CD14-positive monocyte (primary cell): ENCODE data around the gene GRK3. TPM values are rescaled to one million over a fixed set of nuclear protein-coding genes. Genes with fewer than 3 reads are reported as not detected.
A peak's percentile ranks its signal among the peaks of the same experiment; 100 is the strongest.

Experiments
- DNase-seq, 3 donors: peaks; one replicate each; pipeline ENCODE4 v3.0.0-alpha.2; 2011 to 2022
- H2AFZ ChIP-seq: 2 replicates; pipeline ENCODE4 v1.6.0; 2012; ENCODE audit warnings: mild to moderate bottlenecking, low read depth, low read length, inconsistent platforms; ENCODE audit not compliant: insufficient read depth, poor library complexity, severe bottlenecking
- H3K27ac ChIP-seq, 2 donors: 1 replicate in 1 of 2; 2 replicates in 1 of 2; pipeline ENCODE4 v1.5.1; 2012 to 2013; ENCODE audit warnings: low read length in 2 of 2, control low read depth in 1 of 2, inconsistent platforms in 1 of 2, low read depth in 1 of 2, mild to moderate bottlenecking in 1 of 2
- H3K27me3 ChIP-seq, 2 donors: one replicate each; pipeline versions ENCODE4 v1.6.0 to v1.6.1; 2011 to 2013; ENCODE audit warnings: low read length in 2 of 2; ENCODE audit not compliant: control insufficient read depth in 2 of 2, insufficient read depth in 2 of 2
- H3K36me3 ChIP-seq, 2 donors: replicated peaks in 1 of 2; 1 replicate in 1 of 2; 2 replicates in 1 of 2; pipeline versions ENCODE4 v1.5.1 to v1.6.1; 2012 to 2013; ENCODE audit warnings: low read length in 2 of 2, control low read depth in 1 of 2, inconsistent platforms in 1 of 2, mild to moderate bottlenecking in 1 of 2; ENCODE audit not compliant: insufficient read depth in 2 of 2, control insufficient read depth in 1 of 2
- H3K4me1 ChIP-seq, 2 donors: 1 replicate in 1 of 2; 2 replicates in 1 of 2; pipeline versions ENCODE4 v1.5.1 to v1.6.1; 2012 to 2013; ENCODE audit warnings: low read length in 2 of 2, control low read depth in 1 of 2, inconsistent platforms in 1 of 2, mild to moderate bottlenecking in 1 of 2, moderate library complexity in 1 of 2; ENCODE audit not compliant: insufficient read depth in 2 of 2, control insufficient read depth in 1 of 2
- H3K4me2 ChIP-seq: replicated peaks from 2 replicates; pipeline ENCODE3; 2012; ENCODE audit warnings: low read length, moderate library complexity, mild to moderate bottlenecking; ENCODE audit not compliant: poor library complexity, severe bottlenecking; ENCODE audit errors: extremely low read depth
- H3K4me3 ChIP-seq, 3 experiments: fragments of 200-600 bp in 1 of 3; sonication (generic) in 1 of 3; replicated peaks in 1 of 3; 1 replicate in 2 of 3; 2 replicates in 1 of 3; pipeline ENCODE4 v1.5.1; 2011 to 2013; ENCODE audit warnings: low read length in 3 of 3, mild to moderate bottlenecking in 3 of 3, control low read depth in 2 of 3, low read depth in 2 of 3, inconsistent platforms in 1 of 3, moderate library complexity in 1 of 3
- H3K79me2 ChIP-seq: 2 replicates; pipeline ENCODE4 v1.6.0; 2012; ENCODE audit warnings: mild to moderate bottlenecking, control low read depth, inconsistent platforms, low read length, moderate library complexity; ENCODE audit not compliant: insufficient read depth
- H3K9ac ChIP-seq: 2 replicates; pipeline ENCODE4 v1.6.0; 2017; ENCODE audit warnings: low read length, mild to moderate bottlenecking; ENCODE audit not compliant: insufficient read depth, poor library complexity, severe bottlenecking
- H3K9me3 ChIP-seq, 2 donors: replicated peaks in 1 of 2; 1 replicate in 1 of 2; 2 replicates in 1 of 2; pipeline versions ENCODE4 v1.5.1 to v1.6.1; 2012 to 2013; ENCODE audit warnings: low read length in 2 of 2, control low read depth in 1 of 2; ENCODE audit not compliant: control insufficient read depth in 1 of 2, insufficient read depth in 1 of 2
- H4K20me1 ChIP-seq: 2 replicates; pipeline ENCODE4 v1.6.0; 2012; ENCODE audit warnings: mild to moderate bottlenecking, low read length, control low read depth, moderate library complexity; ENCODE audit not compliant: insufficient read depth
- H3K27ac Mint-ChIP-seq, 7 donors: one replicate each; pipeline ENCODE4 v1.8.0; 2020; ENCODE audit warnings: mild to moderate bottlenecking in 7 of 7, mixed read lengths in 7 of 7, moderate library complexity in 6 of 7, inconsistent platforms in 2 of 7
- H3K27me3 Mint-ChIP-seq, 3 donors: one replicate each; pipeline ENCODE4 v1.8.0; 2021 to 2022; ENCODE audit warnings: low read depth in 3 of 3, mild to moderate bottlenecking in 3 of 3, mixed read lengths in 3 of 3, moderate library complexity in 3 of 3, inconsistent platforms in 1 of 3
- H3K36me3 Mint-ChIP-seq, 2 donors: one replicate each; pipeline ENCODE4 v1.8.0; 2020; ENCODE audit warnings: mixed read lengths in 2 of 2, inconsistent platforms in 1 of 2, mild to moderate bottlenecking in 1 of 2
- H3K4me1 Mint-ChIP-seq: one replicate; pipeline ENCODE4 v1.8.0; 2020; ENCODE audit warnings: mild to moderate bottlenecking, mixed read lengths
- H3K4me3 Mint-ChIP-seq, 2 donors: one replicate each; pipeline ENCODE4 v1.8.0; 2020; ENCODE audit warnings: mild to moderate bottlenecking in 2 of 2, mixed read lengths in 2 of 2, moderate library complexity in 1 of 2
- H3K9me3 Mint-ChIP-seq, 7 donors: one replicate each; pipeline ENCODE4 v1.8.0; 2020 to 2022; ENCODE audit warnings: mixed read lengths in 7 of 7, mild to moderate bottlenecking in 6 of 7, moderate library complexity in 6 of 7, inconsistent platforms in 2 of 7
- CTCF ChIP-seq: fragments of 200-600 bp; IDR thresholded peaks from one replicate; pipeline ENCODE4 v1.8.0; 2022; ENCODE audit warnings: antibody characterized with exemption, mild to moderate bottlenecking
- WGBS: methylation state at CpG from one replicate; pipeline ENCODE4 v1.1.5; 2013; ENCODE audit warnings: missing lambda C conversion rate; ENCODE audit not compliant: insufficient coverage; 5-methylcytosine and 5-hydroxymethylcytosine counted together
- intact Hi-C, 2 donors: fragments of 100-400 bp; cut with micrococcal nuclease; formaldehyde crosslinking; loops; one replicate each; pipeline versions ENCODE4 v1.15.0 to v1.15.1; 2023
- polyA plus RNA-seq, 3 donors: library from polyadenylated mRNA; depleted of rRNA in 1 of 3; unstranded in 2 of 3; stranded (reverse) in 1 of 3; fragments of 300-500 nt in 2 of 3; fragments of >200 nt in 1 of 3; fragmentation: Illumina TruSeq in 2 of 3; gene quantifications; 1 replicate in 2 of 3; 2 replicates in 1 of 3; pipeline ENCODE4 v1.2.3, GENCODE V29; 2012 to 2021

GRK3 gene
- polyA plus RNA-seq, 3 donors = 8.3 to 33.3 (median 9.6) TPM

- Histone ChIP-seq H2AFZ (no peak overlapping the region), H3K27me3 (no peaks in the 10 kb centered on the region), H3K4me3 (no peak overlapping the region), H3K27ac (no peak overlapping the region), H3K9me3 (no peaks in the 10 kb centered on the region), H3K4me1 (no peaks in the 10 kb centered on the region), H4K20me1 (peaks cover 86% of the 10 kb centered on the region), H3K36me3 (peaks cover 86 to 100% of the 10 kb centered on the region in 2 donors), H3K9ac (no peak overlapping the region), H3K4me2 (no peak overlapping the region), H3K79me2 (no peaks in the 10 kb centered on the region)
- intact Hi-C loops = no loop called here
- Mint-ChIP-seq H3K36me3 (peaks cover 81 to 96% of the 10 kb centered on the region in 2 donors), H3K4me3 (no peak overlapping the region), H3K9me3 (peaks cover 0 to 2% (median 0%) of the 10 kb centered on the region in 7 donors), H3K4me1 (no peaks in the 10 kb centered on the region), H3K27me3 (no peaks in the 10 kb centered on the region), H3K27ac (peak overlapping the region in 2 of 7 donors; percentile 1 to 2)
- WGBS = 95% methylated on average over 4 of the region's 5 CpGs
- no peak for TF ChIP-seq CTCF
- no peak for DNase-seq
Measured at GRCh38 chr22:25697181-25697664, 132.7 kb downstream of the GRK3 start.

GRCh38 chr22:25697978-25698377 is 133.5 kb downstream of the GRK3 start:
- Histone ChIP-seq H3K9ac (no peak overlapping the region), H3K36me3 (peaks cover 83 to 100% of the 10 kb centered on the region in 2 donors), H3K4me1 (no peaks in the 10 kb centered on the region), H2AFZ (no peak overlapping the region), H3K27ac (peak overlapping the region in 1 of 2 donors; percentile 59), H4K20me1 (peaks cover 88% of the 10 kb centered on the region), H3K4me3 (no peak overlapping the region), H3K27me3 (no peaks in the 10 kb centered on the region), H3K79me2 (no peaks in the 10 kb centered on the region), H3K4me2 (no peak overlapping the region), H3K9me3 (no peaks in the 10 kb centered on the region)
- TF ChIP-seq CTCF = no peak
- Mint-ChIP-seq H3K9me3 (peaks cover 0 to 2% (median 0%) of the 10 kb centered on the region in 7 donors), H3K36me3 (peaks cover 77 to 93% of the 10 kb centered on the region in 2 donors), H3K27me3 (no peaks in the 10 kb centered on the region), H3K27ac (peak overlapping the region in 5 of 7 donors; percentile 11 to 64 (median 38)), H3K4me3 (no peak overlapping the region), H3K4me1 (no peaks in the 10 kb centered on the region)
- 100% methylated on average over 2 of the region's 2 CpGs for WGBS
- intact Hi-C loops = no loop called here
- DNase-seq = no peak
